Hindlimb muscle (tissue), 1 donor: ENCODE data around the gene COQ8A. TPM values are rescaled to one million over a fixed set of nuclear protein-coding genes. Genes with fewer than 3 reads are reported as not detected.

ENCODE experiments used
- DNase-seq: peaks from one replicate; pipeline ENCODE4 v3.0.0-alpha.2; 2013
- polyA plus RNA-seq: library from polyadenylated mRNA; unstranded; fragments of 120-200 nt; gene quantifications from one replicate; pipeline ENCODE4 v1.2.1, GENCODE V29; 2013; ENCODE audit not compliant: insufficient read length

Gene COQ8A
- polyA plus RNA-seq, 1 donor: 58.3 TPM

DNA sequence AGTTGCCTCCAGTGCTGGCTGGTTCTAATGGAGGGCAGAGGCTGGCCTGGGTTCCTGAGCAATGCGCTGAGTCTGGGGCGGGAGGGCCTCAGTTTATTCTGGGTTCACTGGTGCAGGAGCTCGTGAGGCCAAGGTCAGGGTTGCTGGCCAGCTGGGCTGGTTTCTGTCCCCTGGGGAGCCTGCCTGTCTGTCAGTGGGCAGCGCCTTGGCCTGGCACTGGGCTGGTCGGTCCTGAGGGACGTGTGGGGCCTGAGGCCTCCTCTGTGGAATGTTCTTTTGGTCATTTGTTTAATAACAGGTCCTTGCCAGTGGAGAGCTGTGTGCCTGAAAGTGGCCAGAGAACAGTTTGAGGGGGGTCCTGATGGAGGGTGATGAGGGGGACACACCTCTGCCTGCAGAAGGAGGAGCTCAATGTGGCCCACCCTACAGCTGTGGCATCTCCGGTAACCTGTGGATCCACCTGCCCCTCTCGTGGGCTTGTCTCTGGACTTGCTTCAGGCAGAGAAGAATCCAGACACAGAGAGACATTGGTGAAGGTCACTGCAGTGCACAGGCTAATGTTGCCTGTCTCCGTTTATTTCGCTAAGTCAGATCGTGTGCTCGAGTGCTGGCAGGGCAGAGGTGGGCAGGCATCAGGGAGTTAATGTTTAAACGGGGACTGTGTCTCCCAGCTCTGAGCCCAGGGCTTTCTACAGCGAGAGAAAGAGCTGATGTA lies 34.6 kb downstream of the COQ8A start:
- DNase-seq: no peak

DNA sequence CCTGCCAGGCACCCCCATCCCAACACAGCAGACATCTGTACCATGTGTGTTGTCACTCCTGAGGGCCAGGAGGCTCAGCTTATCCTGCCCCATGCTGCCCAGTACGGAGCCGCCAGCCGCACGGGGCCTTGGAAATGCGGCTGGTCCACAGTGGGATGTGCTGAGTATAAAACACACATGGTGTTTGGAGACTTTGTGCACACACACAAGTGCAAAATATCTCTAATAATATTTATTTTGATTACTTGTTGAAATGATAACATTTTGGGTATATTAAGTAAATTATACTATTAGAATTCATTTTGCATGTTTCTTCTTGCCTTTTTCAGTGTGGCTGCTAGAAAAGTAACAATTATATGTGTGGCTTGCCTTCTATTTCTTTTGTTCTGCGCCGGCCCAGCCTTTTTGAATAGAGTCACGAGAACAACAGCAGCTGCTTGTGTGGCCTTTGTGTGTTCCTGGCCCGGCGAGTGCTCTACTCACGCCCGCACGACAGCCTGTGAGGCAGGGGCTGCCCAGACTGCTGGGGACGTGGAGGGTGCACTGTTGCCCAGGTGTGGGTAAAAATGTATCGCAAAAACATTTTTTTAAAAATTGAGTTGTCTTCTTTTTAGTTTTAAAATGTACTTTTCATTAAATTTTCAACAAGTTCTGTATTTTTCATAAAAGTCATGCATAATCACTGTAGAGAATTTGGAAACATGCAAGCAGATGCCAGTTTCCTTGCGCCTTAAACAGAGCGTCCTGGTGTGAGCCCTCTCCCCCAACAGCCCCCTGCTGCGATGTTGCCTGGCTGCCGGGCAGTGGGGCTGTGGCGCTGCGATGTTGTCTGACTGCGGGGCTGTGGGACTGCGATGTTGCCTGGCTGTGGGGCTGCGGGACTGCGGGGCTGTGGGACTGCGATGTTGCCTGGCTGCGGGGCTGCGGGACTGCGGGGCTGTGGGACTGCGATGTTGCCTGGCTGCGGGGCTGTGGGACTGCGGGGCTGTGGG lies 35.5 kb downstream of the COQ8A start:
- DNase-seq: no peak

DNA sequence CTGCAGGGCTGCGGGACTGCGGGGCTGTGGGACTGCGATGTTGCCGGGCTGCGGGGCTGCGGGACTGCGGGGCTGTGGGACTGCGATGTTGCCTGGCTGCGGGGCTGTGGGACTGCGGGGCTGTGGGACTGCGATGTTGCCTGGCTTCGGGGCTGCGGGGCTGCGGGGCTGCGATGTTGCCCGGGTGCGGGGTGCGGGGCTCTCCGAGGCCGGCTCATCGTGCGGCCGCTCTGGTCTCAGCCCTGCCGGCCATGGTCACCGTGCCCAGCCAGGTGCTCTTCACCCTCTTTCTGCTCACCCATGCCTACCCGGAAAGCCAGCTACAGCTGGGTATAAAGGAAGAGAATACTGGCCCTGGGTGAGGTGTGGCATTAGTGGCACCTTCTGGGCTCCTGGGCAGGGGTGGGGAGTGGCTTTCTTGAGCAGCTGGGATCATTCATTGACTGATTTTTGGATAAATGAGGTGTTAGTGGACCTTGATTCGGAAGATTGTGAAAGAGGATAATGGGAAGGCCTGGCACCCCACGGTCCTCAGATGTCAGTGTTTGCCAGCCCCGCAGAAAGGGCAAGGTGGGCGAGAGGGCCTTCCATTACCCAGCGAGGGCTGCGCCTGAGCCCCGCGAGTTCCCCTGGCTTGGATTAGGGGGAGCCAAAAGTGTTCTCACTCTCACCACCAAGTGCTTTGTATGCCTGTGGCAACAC lies 36.3 kb downstream of the COQ8A start:
- DNase-seq: no peak

DNA sequence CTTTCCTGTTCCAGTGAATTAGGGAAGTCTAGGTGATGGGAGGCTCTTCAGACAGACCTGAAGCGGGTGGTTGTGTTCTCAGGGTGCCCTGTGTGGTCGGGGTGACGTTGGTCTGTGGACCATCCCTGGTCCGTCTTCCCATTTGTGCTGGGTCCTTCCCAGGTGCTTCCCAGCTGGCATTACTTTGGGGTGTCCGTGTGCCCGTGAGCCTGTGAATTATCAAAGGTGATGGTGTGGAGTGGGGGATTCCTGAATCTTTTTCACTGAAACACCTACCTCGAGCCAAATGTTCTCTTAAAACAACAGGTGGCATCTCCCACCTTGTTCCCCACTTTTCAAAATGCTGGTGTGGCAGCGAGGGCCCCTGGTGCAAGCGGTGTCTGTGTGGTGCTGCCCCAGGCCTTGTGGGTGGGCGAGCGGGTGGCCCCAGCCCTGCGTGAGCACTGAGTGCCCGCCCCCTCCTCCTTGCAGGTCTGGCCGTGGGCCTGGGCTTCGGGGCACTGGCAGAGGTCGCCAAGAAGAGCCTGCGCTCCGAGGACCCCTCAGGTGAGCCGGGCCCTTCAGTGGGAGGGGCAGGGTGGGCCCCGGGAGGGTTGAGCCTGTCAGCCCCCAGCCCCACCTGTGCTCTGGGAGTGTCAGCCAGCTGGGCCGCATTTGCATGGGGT lies 37.0 kb downstream of the COQ8A start:
- DNase-seq: no peak

DNA sequence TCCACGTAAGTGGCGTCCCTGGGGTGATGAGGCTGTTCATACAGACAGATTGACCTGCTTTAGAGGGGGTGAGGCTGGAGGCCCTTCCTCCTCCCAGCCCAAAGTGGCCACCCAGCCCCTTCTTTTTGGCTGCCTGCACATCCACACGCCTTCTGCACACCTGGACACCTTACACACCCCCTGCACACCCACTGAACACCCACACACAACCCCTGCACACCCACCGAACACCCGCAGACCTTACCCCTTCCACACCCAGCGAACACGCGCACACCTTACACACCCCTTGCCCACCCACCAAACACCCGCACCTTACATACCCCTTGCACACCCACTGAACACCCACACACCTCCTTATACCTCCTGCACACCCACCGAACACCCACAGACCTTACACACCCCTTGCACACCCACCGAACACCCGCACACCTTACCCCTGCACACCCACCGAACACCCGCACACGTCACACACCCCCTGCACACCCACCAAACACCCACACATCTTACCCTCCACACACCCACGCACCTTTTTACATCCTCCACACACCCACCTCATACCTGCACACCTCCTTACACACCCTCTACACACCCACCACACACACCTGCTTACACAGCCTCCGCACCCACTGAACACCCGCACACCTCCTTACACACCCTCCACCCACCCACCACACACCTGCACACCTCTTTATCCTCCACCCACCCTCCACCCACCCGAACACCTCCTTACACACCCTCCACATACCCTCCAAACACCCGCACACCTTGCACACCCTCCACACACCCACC lies 37.7 kb downstream of the COQ8A start:
- no peak for DNase-seq

DNA sequence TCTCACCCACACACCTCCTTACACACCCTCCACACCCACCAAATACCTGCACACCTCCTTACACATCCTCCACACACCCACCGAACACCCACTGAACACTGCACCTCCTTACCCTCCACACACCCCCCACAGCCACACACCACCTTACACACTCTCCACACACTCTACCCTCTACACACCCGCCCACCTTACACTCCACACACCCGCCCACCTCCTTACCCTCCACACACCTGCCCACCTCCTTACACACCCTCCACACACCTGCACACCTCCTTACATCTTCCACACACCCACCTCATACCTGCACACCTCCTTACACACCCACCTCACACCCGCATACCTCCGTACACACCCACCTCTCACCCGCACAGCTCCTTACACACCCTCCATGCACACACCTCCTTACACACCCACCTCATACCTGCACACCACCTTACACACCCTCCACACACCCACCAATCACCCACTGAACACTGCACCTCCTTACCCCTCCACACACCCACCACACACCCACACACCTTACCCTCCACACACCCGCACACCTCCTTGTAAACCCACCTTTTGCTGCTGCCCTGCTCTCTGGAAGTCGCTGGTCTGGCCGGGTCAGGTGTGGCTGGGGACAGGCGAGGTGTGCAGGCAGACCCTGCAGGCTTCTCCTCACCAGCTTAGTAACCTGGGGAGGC lies 38.5 kb downstream of the COQ8A start:
- no peak for DNase-seq

GRCh38 chr1:226979115-226979516 lies 39.0 kb downstream of the COQ8A start:
- DNase-seq: no peak

GRCh38 chr1:226979517-226980121 lies 39.5 kb downstream of the COQ8A start:
- no peak for DNase-seq

GRCh38 chr1:226980122-226980560 lies 40.0 kb downstream of the COQ8A start:
- no peak for DNase-seq

- DNase-seq: no peak
These were observed 40.7 kb downstream of the COQ8A start for GRCh38 chr1:226980565-226981385.

- no peak for DNase-seq
These were observed 41.3 kb downstream of the COQ8A start for GRCh38 chr1:226981386-226981817.

DNA sequence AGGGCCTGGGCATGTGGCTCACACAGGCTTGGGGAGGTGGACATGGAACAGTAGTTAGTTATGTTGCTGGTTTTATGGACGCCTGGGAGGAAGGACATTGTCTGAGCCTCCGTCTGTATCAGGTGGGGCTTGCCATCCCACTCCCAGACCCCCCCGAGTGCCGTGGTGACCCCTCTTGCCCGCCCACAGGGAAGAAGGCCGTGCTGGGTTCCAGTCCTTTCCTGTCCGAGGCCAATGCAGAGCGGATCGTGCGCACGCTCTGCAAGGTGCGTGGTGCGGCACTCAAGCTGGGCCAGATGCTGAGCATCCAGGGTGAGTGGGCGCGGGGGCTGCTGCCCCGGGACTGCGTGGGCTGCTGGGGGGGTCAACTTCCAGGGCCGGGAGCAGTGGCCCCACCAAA lies 41.7 kb downstream of the COQ8A start:
- no peak for DNase-seq

DNA sequence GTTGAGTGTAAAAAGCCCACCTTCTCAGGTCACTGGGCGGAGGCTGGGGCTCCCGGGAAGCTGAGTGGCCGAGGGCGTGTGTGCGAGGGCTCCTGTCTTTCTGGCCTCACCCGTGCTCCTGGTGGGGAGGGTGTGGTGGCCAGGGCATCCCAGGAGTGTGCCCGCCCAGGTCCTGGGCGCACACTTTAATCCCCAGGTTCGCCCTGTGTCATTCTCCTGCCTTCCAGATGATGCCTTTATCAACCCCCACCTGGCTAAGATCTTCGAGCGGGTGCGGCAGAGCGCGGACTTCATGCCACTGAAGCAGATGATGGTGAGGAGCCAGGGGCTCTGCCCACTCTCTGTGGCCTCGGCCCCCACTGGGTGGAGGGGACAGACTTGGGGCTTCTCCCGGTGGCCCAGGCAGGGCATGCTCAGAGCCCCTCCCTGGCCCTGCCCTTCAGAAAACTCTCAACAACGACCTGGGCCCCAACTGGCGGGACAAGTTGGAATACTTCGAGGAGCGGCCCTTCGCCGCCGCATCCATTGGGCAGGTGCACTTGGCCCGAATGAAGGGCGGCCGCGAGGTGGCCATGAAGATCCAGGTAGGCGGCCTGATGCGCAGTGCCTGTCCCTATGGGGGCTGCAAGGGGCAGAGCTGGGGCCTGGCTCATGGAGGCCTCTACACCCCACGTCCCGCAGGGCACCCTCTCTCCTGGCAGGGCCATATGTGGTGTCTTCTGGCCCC lies 42.5 kb downstream of the COQ8A start:
- no peak for DNase-seq

GRCh38 chr1:226983247-226983991 lies 43.3 kb downstream of the COQ8A start:
- no peak for DNase-seq

GRCh38 chr1:226983992-226984364 lies 43.9 kb downstream of the COQ8A start:
- no peak for DNase-seq

GRCh38 chr1:226984521-226985238 lies 44.6 kb downstream of the COQ8A start:
- DNase-seq: no peak

DNA sequence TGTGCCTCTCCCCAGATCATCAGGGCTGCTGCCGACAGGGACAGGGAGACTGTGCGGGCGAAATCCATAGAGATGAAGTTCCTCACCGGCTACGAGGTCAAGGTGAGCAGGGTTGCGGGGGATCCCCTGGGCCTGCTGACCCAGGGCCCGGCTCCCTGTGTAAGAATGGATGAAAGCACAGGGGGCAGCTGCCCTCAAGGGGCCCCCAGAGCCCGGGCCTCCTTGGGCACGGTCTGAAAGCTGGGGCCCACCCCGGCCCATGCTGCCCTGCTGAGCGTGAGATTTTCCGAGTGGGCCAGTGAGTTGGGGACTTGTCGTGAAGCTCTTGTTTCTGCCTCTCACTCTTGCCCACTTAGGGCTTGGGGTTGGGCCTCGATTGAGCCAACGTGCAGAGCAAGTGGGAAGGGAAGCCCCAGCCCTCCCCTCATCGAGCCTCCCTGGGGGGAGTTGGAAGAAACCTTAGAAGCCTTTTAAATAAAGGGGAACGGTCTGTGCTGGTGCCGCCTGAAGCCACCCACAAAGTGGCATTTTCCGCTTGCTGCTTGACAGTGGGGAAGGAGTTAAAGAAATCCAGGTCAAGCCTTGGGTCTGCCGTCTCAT lies 45.2 kb downstream of the COQ8A start:
- DNase-seq: no peak
